Measurements from ENCODE around the gene CAMK2D.

DNA sequence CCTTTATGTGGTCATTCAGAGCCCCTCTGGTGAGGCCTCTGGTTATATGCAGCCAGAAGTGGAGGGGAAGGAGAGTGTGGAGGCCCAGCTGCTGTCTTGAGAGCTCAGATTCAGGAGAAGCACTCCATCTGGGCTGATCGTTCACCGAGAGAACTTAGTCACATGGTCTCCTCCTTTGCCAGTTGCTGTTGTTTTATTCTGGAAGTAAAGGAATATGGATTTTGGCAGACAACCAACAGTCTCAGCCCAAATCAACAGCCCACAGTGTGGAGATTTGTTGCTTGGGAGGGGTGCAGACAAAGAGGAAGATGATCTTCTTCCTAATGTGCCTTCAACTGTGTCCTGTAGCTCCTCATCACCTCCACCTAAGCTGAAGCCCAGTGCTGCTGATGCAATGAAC, 356.7 kb downstream of the CAMK2D start:
- TF ChIP-seq POLR2AphosphoS5 (IDR thresholded peaks at IDR 0.05; ENCODE audit: low read depth, low read length) (no peak), SIN3A (IDR thresholded peaks at IDR 0.05; ENCODE audit: borderline replicate concordance, insufficient read depth, low read length) (no peak), TAF1 (IDR thresholded peaks at IDR 0.05; ENCODE audit: borderline replicate concordance, insufficient read depth, low read length) (no peak)
- TF ChIP-seq, protein P1, sequence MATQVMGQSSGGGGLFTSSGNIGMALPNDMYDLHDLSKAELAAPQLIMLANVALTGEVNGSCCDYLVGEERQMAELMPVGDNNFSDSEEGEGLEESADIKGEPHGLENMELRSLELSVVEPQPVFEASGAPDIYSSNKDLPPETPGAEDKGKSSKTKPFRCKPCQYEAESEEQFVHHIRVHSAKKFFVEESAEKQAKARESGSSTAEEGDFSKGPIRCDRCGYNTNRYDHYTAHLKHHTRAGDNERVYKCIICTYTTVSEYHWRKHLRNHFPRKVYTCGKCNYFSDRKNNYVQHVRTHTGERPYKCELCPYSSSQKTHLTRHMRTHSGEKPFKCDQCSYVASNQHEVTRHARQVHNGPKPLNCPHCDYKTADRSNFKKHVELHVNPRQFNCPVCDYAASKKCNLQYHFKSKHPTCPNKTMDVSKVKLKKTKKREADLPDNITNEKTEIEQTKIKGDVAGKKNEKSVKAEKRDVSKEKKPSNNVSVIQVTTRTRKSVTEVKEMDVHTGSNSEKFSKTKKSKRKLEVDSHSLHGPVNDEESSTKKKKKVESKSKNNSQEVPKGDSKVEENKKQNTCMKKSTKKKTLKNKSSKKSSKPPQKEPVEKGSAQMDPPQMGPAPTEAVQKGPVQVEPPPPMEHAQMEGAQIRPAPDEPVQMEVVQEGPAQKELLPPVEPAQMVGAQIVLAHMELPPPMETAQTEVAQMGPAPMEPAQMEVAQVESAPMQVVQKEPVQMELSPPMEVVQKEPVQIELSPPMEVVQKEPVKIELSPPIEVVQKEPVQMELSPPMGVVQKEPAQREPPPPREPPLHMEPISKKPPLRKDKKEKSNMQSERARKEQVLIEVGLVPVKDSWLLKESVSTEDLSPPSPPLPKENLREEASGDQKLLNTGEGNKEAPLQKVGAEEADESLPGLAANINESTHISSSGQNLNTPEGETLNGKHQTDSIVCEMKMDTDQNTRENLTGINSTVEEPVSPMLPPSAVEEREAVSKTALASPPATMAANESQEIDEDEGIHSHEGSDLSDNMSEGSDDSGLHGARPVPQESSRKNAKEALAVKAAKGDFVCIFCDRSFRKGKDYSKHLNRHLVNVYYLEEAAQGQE (IDR thresholded peaks at IDR 0.05; ENCODE audit: insufficient read depth in 1 of 2, low read depth in 2 of 2, low read length in 2 of 2) = no peak

All from PFSK-1 (cell line).